Naive B cell (primary cell): ENCODE measurements around the gene MRTFA. TPM values are rescaled to one million over a fixed set of nuclear protein-coding genes. Genes with fewer than 3 reads are reported as not detected.
A peak's percentile ranks its signal among the peaks of the same experiment; 100 is the strongest.
"Not testable (repeated sequence)": the region's sequence is repeated elsewhere in the genome, so short reads cannot be mapped to it uniquely, and the experiment has no call there.

ENCODE experiments used
- ATAC-seq, 2 donors: fragments of 150-1000 bp; cut with Tn5 transposase; 2 replicates each; pipeline ENCODE4 v1.10.0; 2021; ENCODE audit warnings: low read depth in 2 of 2, mild to moderate bottlenecking in 2 of 2, moderate library complexity in 2 of 2
- DNase-seq: peaks from one replicate; pipeline ENCODE4 v3.0.0; 2022
- H3K27ac Mint-ChIP-seq, 6 donors: one replicate each; pipeline ENCODE4 v1.8.0; 2020 to 2022; ENCODE audit warnings: mild to moderate bottlenecking in 6 of 6, mixed read lengths in 6 of 6, moderate library complexity in 5 of 6, inconsistent platforms in 2 of 6
- H3K27me3 Mint-ChIP-seq, 3 donors: one replicate each; pipeline ENCODE4 v1.8.0; 2021 to 2022; ENCODE audit warnings: mixed read lengths in 3 of 3, mild to moderate bottlenecking in 1 of 3
- H3K36me3 Mint-ChIP-seq, 2 donors: one replicate each; pipeline ENCODE4 v1.8.0; 2020 to 2022; ENCODE audit warnings: mixed read lengths in 2 of 2, inconsistent platforms in 1 of 2, mild to moderate bottlenecking in 1 of 2
- H3K4me1 Mint-ChIP-seq, 3 donors: one replicate each; pipeline ENCODE4 v1.8.0; 2020 to 2022; ENCODE audit warnings: mixed read lengths in 3 of 3, inconsistent platforms in 1 of 3, mild to moderate bottlenecking in 1 of 3, moderate library complexity in 1 of 3
- H3K4me3 Mint-ChIP-seq, 8 donors: one replicate each; pipeline ENCODE4 v1.8.0; 2020 to 2022; ENCODE audit warnings: mild to moderate bottlenecking in 8 of 8, mixed read lengths in 8 of 8, moderate library complexity in 8 of 8, inconsistent platforms in 2 of 8
- H3K9me3 Mint-ChIP-seq, 7 donors: one replicate each; pipeline ENCODE4 v1.8.0; 2020 to 2022; ENCODE audit warnings: mixed read lengths in 7 of 7, mild to moderate bottlenecking in 5 of 7, inconsistent platforms in 2 of 7, moderate library complexity in 1 of 7
- polyA plus RNA-seq, 6 donors: library from polyadenylated mRNA; unstranded; fragments of 300-500 nt; fragmentation: Illumina TruSeq; gene quantifications; one replicate each; pipeline ENCODE4 v1.2.3, GENCODE V29; 2021; ENCODE audit warnings: low read depth in 6 of 6

Gene MRTFA
- polyA plus RNA-seq, 6 donors from 2014 or later = 4.6 to 24.6 (median 14.2) TPM

DNA sequence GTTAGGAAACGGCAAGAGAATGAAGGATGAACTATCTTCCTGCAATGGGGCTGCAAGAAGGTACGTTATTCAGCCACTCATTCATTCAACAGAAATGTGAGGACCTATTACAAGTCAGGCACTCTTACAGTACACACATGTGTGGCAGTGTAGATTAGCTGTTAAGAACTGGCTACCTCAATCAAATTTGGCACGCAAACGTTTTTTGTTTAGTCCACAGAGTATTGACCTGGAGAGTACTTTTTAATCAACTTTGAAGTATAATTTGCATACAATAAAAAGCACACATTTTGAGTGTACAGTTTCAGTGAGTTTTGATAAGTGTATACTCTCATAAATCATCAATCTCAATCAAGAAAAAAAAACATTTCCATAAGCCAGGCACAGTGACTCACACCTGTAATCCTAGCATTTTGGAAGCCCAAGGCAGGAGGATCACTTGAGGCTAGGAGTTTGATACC, 24.2 kb downstream of the MRTFA start:
- H3K4me1 Mint-ChIP-seq = peaks cover 22 to 38% (median 31%) of the 10 kb centered on the region in 3 donors
- H3K27ac Mint-ChIP-seq = peak overlapping the region in 2 of 6 donors; percentile 54 to 74
- DNase-seq (no peak), ATAC-seq (no peak)
- H3K36me3 Mint-ChIP-seq = peaks cover 6 to 13% of the 10 kb centered on the region in 2 donors
- H3K9me3 Mint-ChIP-seq = no peaks in the 10 kb centered on the region
- H3K27me3 Mint-ChIP-seq = no peaks in the 10 kb centered on the region
- H3K4me3 Mint-ChIP-seq = no peak overlapping the region

DNA sequence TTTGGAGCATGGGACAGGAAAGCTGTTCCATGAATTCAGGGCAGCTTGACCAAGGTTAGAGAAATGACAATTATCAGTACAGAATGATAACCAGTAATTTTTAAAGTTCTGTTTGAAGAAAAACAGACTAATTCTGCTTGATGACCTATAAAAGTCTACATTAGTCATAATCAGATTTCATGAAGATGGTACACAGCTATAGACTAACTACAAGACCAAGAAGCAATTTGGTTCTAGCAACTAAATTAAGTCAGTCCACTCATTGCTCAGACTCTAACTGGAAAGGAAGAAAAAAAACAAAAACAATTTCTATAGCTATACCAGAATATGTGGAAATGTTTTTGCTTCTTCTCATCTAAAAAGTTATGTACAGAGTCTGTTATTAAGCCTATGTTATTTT, 24.9 kb downstream of the MRTFA start:
- H3K27me3 Mint-ChIP-seq = no peaks in the 10 kb centered on the region
- H3K4me1 Mint-ChIP-seq = peaks cover 19 to 38% (median 36%) of the 10 kb centered on the region in 3 donors
- H3K4me3 Mint-ChIP-seq = no peak overlapping the region
- H3K9me3 Mint-ChIP-seq = no peaks in the 10 kb centered on the region
- H3K36me3 Mint-ChIP-seq = peaks cover 6% of the 10 kb centered on the region in 2 donors
- DNase-seq (no peak), ATAC-seq (no peak)
- no peak overlapping the region for H3K27ac Mint-ChIP-seq

DNA sequence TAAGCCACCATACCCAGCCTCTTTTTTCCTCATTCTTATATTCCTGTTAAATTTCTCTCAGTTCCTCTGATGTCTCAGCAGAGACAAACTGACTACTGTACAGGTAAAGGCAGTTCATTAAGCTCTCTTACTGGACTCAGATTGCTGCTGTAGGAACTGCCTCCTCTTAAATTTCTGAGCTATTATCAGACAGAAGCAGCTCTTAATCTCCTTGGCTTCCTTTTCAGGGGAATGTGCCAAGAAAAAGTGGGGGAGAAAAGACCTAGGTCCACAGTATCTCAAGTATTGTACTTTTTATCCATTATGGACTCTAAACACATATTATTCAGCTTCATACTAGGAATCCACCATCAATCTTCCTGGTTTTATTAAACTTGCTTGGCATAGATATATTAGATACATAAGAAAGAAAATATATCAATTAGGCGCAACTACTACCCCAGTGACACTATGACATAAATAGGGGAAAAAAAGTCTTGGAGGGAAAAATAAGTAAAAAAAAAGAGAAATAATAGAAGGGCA, 26.1 kb downstream of the MRTFA start:
- H3K36me3 Mint-ChIP-seq = no peaks in the 10 kb centered on the region
- peak overlapping the region in 1 of 6 donors; percentile 61 for H3K27ac Mint-ChIP-seq
- no peaks in the 10 kb centered on the region for H3K9me3 Mint-ChIP-seq
- no peaks in the 10 kb centered on the region for H3K27me3 Mint-ChIP-seq
- DNase-seq (no peak), ATAC-seq (no peak)
- peaks cover 22 to 42% (median 41%) of the 10 kb centered on the region in 3 donors for H3K4me1 Mint-ChIP-seq
- no peak overlapping the region for H3K4me3 Mint-ChIP-seq

DNA sequence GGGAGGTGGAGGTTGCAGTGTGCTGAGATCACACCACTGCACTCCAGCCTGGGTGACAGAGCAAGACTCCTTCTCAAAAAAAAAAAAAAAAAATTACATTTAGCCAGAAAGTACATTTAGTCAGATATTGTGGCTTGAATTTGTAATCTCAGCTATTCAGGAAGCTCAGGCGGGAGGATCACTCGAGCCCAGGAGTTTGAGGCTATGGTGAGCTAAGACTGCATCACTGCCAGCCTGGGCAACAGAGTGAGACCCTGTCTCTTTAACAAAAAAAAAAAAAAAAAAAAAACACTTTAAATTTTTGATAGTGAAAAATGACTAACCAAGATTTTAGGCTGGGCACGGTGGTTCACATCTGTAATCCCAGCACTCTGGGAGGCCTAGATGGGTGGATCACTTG, 27.3 kb downstream of the MRTFA start:
- peaks cover 24 to 49% (median 48%) of the 10 kb centered on the region in 3 donors for H3K4me1 Mint-ChIP-seq

DNA sequence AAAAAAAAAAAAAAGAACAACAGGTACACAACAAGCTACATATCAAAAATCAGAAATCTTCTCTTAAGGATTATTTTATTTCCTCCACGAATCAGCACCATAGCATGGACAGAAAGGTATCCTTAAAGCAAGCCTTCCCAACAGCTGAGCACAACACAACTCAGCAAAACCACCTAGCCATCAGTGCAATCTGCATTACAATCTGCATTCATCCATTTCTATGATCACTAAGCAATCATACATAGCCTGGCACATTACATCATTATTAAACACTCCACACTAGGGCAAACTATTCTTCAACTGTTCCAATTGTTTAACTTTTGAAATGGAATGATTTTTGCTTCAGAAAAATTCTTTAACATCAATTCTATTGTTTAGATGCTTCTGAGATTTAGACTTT, 29.0 kb downstream of the MRTFA start:
- Mint-ChIP-seq H3K27ac (peak overlapping the region in 1 of 6 donors; percentile 44), H3K9me3 (no peaks in the 10 kb centered on the region), H3K27me3 (no peaks in the 10 kb centered on the region), H3K4me1 (peaks cover 32 to 51% (median 50%) of the 10 kb centered on the region in 3 donors), H3K36me3 (no peaks in the 10 kb centered on the region), H3K4me3 (no peak overlapping the region)
- DNase-seq = no peak
- no peak for ATAC-seq

More for the DNA sequence above, 27.3 kb downstream of the MRTFA start:
- no peaks in the 10 kb centered on the region for H3K9me3 Mint-ChIP-seq
- DNase-seq (no peak), ATAC-seq (no peak)
- H3K4me3 Mint-ChIP-seq = no peak overlapping the region
- H3K36me3 Mint-ChIP-seq = no peaks in the 10 kb centered on the region
- H3K27me3 Mint-ChIP-seq = no peaks in the 10 kb centered on the region
- no peak overlapping the region for H3K27ac Mint-ChIP-seq

DNA sequence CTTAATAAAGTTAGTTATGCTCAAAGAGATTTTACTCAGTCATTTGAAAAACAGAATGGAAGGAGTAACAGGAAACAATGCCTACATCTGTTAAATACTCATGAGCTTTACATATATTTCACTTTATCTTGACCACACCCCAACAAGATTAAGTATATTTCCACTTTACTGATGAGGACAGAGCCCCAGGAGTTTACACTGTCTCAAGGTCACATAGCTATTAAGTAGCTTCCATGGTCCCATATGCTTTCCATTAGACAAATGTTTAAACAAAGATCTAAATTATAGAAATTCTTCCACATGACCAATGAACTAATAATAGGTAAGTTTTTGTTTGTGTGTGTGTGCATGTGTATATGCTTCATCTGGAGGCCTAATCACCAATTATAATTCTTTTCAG, 30.2 kb downstream of the MRTFA start:
- H3K27ac Mint-ChIP-seq = peak overlapping the region in 3 of 6 donors; percentile 41 to 66 (median 64)
- peaks cover 39 to 53% (median 52%) of the 10 kb centered on the region in 3 donors for H3K4me1 Mint-ChIP-seq
- DNase-seq (no peak), ATAC-seq (no peak)
- no peak overlapping the region for H3K4me3 Mint-ChIP-seq
- H3K36me3 Mint-ChIP-seq = no peaks in the 10 kb centered on the region
- H3K27me3 Mint-ChIP-seq = no peaks in the 10 kb centered on the region
- no peaks in the 10 kb centered on the region for H3K9me3 Mint-ChIP-seq

DNA sequence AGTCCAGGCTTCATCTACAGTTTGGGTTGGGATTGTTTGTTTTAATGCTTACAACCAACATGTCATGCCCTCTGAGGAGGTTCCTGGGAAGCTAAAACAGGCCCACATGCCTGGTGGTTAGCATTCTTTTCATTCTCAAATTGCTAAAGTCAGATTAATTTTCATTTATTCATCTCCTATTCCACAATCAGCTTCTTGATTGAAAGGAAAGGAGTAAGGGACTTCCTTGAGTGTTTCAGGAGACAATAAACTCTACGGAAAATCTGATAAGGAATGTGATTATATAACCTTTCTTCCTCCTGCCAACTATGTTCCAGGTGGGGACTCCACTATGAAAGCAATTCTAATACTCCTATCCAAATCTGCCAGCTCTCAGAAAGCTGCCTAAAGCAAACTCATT, 30.8 kb downstream of the MRTFA start:
- Mint-ChIP-seq H3K27me3 (no peaks in the 10 kb centered on the region), H3K27ac (peak overlapping the region in 2 of 6 donors; percentile 17 to 41), H3K4me1 (peaks cover 44 to 58% (median 51%) of the 10 kb centered on the region in 3 donors), H3K4me3 (no peak overlapping the region), H3K36me3 (no peaks in the 10 kb centered on the region), H3K9me3 (no peaks in the 10 kb centered on the region)
- no peak for ATAC-seq
- no peak for DNase-seq

DNA sequence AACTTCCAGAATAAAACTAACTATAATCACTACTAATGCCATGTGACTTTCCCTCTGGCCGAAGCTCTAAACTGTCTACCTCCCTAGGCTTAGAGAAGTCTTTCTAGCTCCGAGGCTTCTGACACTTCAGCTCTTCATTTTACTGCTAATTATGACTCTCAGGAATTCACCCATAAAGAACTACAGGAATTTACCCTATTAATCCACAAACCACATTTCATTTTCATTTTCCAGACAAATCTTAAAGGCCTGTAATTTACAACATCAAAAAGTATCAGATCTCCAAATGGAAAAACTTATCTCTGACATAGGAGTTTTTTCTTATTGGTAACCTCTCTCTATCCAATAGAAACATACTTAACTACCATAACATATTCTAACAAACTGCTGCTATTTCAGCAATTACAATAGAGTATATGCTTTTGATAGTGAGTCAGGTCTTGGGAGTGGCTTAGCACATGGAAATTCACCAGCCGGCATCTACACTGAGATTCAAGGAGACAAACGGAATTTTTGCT, 33.4 kb downstream of the MRTFA start:
- H3K27ac Mint-ChIP-seq = peak overlapping the region in 3 of 6 donors; percentile 23 to 49 (median 47)
- no peaks in the 10 kb centered on the region for H3K27me3 Mint-ChIP-seq
- no peaks in the 10 kb centered on the region for H3K9me3 Mint-ChIP-seq
- ATAC-seq = no peak
- no peaks in the 10 kb centered on the region for H3K36me3 Mint-ChIP-seq
- H3K4me1 Mint-ChIP-seq = peaks cover 40 to 60% (median 57%) of the 10 kb centered on the region in 3 donors
- H3K4me3 Mint-ChIP-seq = peak overlapping the region in 2 of 8 donors; percentile 22 to 32
- DNase-seq = no peak

DNA sequence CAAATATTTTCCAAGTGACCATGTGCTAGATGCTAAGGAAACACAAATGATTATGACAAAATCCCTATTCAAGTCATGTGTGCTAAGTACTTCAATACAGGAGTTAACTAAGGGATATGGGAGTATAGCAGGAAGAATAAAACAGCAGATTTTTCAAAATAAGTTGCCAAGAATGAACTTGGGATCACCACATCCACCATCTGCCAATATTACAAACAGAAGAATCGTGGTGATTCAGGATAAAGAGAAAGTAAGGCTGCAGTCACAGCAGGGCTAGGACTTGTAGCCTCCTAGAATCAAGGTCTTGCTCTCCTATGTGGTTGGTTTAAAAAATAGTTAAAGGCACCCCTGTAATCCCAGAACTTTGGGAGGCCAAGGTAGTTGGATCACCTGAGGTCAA, 34.3 kb downstream of the MRTFA start:
- Mint-ChIP-seq H3K36me3 (no peaks in the 10 kb centered on the region), H3K27ac (peak overlapping the region in 2 of 6 donors; percentile 21 to 70), H3K4me1 (peaks cover 41 to 59% (median 53%) of the 10 kb centered on the region in 3 donors)

DNA sequence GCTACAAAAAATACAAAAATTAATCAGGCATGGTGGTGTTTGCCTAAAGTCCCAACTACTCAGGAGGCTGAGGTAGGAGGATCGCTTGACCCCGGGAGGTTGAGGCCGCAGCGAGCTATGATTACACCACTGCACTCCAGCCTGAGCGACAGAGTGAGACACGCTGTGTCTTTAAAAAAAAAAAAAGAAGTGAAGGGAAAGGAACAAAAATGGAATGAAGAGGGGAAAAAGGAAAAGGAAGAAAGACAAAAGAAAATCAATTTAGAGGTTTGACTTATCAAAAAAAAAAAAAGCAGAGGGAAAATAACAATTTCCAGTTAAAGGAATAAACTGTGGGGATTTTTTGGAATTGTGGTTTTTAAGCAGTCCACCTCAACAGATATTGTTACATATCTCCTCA, 36.8 kb downstream of the MRTFA start:
- ATAC-seq (no peak), DNase-seq (no peak)
- Mint-ChIP-seq H3K9me3 (no peaks in the 10 kb centered on the region), H3K27ac (peak overlapping the region in 2 of 6 donors; percentile 37 to 63), H3K4me3 (peak overlapping the region in 1 of 8 donors; percentile 71), H3K36me3 (no peaks in the 10 kb centered on the region), H3K27me3 (no peaks in the 10 kb centered on the region), H3K4me1 (peaks cover 41 to 62% (median 53%) of the 10 kb centered on the region in 3 donors)

More for the DNA sequence above, 34.3 kb downstream of the MRTFA start:
- H3K4me3 Mint-ChIP-seq = no peak overlapping the region
- H3K9me3 Mint-ChIP-seq = no peaks in the 10 kb centered on the region
- DNase-seq = no peak
- ATAC-seq = no peak
- H3K27me3 Mint-ChIP-seq = no peaks in the 10 kb centered on the region

DNA sequence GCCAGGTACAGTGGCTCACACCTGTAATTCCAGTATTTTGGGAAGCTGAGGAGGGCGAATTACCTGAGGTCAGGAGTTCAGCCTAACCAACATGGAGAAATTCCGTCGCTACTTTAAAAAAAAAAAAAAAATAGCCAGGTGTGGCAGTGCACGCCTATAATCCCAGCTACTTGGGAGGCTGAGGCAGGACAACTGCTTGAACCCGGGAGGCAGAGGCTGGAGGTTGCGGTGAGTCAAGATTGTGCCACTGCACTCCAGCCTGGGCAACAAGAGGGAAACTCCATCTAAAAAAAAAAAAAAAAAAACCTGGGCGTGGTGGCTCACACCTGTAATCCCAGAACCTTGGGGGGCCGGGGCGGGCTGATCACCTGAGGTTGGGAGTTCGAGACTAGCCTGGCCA, 37.8 kb downstream of the MRTFA start:
- H3K27ac Mint-ChIP-seq, H3K9me3 Mint-ChIP-seq, H3K36me3 Mint-ChIP-seq, DNase-seq, H3K27me3 Mint-ChIP-seq, H3K4me3 Mint-ChIP-seq, ATAC-seq: not testable (repeated sequence)
- H3K4me1 Mint-ChIP-seq = peaks cover 50 to 72% (median 63%) of the 10 kb centered on the region in 3 donors

DNA sequence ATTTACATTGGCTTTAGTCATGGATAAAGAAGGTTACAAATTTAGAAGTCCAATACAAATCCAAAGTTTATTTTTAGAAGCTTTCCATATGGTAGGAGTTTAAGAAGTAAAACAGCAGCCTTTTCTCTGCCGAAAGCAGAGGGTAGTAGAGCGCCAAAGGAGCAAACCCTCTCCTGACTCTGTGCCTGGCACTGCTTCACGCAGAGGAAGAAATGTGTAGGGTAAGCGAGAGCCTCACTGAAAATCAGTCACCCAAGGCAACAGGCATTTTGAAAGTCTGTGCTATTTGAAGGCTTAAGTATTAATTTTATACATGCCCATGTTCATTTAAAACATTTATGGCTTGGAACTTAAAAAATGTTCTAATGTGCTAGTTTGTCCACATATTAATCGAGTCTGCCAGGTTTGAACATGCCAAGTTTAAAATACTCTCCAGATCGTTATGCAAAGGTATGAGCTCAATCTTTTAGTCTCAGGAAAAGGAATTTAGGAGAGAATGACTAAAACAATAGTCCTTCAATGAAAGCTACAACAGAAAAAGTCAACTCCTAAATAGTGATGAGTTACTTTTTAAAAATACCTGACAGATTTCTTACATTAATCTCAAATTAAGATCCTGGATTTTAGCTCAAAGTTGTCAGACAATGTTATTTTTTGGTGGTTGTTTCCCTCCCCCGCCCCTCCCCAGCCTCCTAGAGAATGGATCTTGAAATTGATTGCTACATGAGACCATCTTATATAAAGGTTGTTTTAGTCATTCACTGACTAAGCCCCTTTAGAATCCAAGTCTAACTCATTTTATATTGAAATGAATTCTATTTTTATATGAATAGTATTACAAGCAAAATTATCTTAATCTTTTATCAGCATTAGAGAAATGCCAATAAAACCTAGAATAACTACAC, 38.7 kb downstream of the MRTFA start:
- ATAC-seq = no peak
- no peaks in the 10 kb centered on the region for H3K9me3 Mint-ChIP-seq

DNA sequence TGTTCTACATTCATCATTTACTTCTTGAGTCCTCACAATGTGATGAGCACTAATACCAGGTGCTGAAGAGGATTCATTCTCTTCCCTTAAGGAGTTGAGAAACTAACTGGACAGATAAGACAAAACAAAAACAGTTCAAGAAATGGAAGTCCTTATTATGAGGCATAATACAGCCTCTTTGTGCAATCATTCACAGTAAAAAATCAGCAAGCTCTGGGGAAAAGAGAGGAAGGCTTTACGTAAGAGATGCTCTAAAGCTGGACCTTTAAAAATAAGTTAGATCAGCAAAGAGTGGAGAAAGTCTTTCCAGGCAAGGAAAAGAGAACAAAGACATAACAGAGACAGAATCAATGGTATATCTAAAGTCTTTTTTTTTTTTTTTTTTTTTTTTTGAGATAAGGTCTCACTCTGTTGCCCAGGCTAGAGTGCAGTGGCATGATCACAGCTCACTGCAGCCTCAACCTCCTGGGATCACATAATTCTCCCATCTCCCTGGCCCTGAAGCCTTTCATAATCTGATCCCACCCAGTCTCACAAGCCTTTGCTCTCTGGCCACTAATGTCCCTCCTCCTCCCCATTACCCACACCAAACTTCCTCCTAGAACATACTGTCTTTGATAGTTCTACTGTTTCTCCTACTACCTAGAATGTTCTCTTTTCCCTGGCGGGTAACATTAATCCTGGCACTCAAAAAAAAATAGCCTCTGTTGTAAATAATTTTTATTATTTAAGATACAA, 40.9 kb downstream of the MRTFA start:
- Mint-ChIP-seq H3K4me3 (peak overlapping the region in 4 of 8 donors; percentile 3 to 56 (median 21)), H3K9me3 (no peaks in the 10 kb centered on the region), H3K27me3 (no peaks in the 10 kb centered on the region), H3K36me3 (no peaks in the 10 kb centered on the region), H3K27ac (peak overlapping the region in 3 of 6 donors; percentile 15 to 63 (median 42)), H3K4me1 (peaks cover 51 to 75% (median 69%) of the 10 kb centered on the region in 3 donors)
- ATAC-seq (no peak), DNase-seq (no peak)

More for the DNA sequence above, 38.7 kb downstream of the MRTFA start:
- Mint-ChIP-seq H3K4me1 (peaks cover 52 to 75% (median 65%) of the 10 kb centered on the region in 3 donors), H3K27me3 (no peaks in the 10 kb centered on the region), H3K4me3 (peak overlapping the region in 3 of 8 donors; percentile 52 to 75 (median 60)), H3K27ac (peak overlapping the region in 2 of 6 donors; percentile 15 to 36), H3K36me3 (no peaks in the 10 kb centered on the region)
- DNase-seq = no peak
